ENCODE results near the gene FLII. TPM values are rescaled to one million over a fixed set of nuclear protein-coding genes. Genes with fewer than 3 reads are reported as not detected.

The FLII gene
- total RNA-seq, 1 donor from 2014 or later: 275 TPM

- intact Hi-C loops (cut with micrococcal nuclease): no loop called here
- H3K27ac Mint-ChIP-seq: no peak overlapping the region
Observed at GRCh38 chr17:18246880-18247612, 11.5 kb downstream of the FLII start.

GRCh38 chr17:18246109-18246725, 12.3 kb downstream of the FLII start:
- H3K27me3 Mint-ChIP-seq (ENCODE audit: insufficient read depth): no peaks in the 10 kb centered on the region
- H3K9me3 Mint-ChIP-seq: no peaks in the 10 kb centered on the region
- peaks cover 4% of the 10 kb centered on the region for H3K4me1 Mint-ChIP-seq (ENCODE audit: low read depth)
- no peak overlapping the region for H3K27ac Mint-ChIP-seq
- no peak overlapping the region for H3K4me3 Mint-ChIP-seq
- H3K36me3 Mint-ChIP-seq (ENCODE audit: low read depth): peaks cover 22% of the 10 kb centered on the region
- no peak for DNase-seq (ENCODE audit: low spot score)
- intact Hi-C loops (cut with micrococcal nuclease): no loop called here

More at GRCh38 chr17:18246880-18247612, 11.5 kb downstream of the FLII start:
- Mint-ChIP-seq H3K27me3 (ENCODE audit: insufficient read depth) (no peaks in the 10 kb centered on the region), H3K9me3 (no peaks in the 10 kb centered on the region), H3K36me3 (ENCODE audit: low read depth) (peaks cover 26% of the 10 kb centered on the region), H3K4me3 (no peak overlapping the region), H3K4me1 (ENCODE audit: low read depth) (peaks cover 4% of the 10 kb centered on the region)
- DNase-seq (ENCODE audit: low spot score): no peak

GRCh38 chr17:18245038-18245776, 13.3 kb downstream of the FLII start:
- no peak overlapping the region for H3K27ac Mint-ChIP-seq
- no peaks in the 10 kb centered on the region for H3K9me3 Mint-ChIP-seq
- no peak overlapping the region for H3K4me3 Mint-ChIP-seq
- no peak for DNase-seq (ENCODE audit: low spot score)
- intact Hi-C loops (cut with micrococcal nuclease): no loop called here
- H3K27me3 Mint-ChIP-seq (ENCODE audit: insufficient read depth): no peaks in the 10 kb centered on the region
- H3K4me1 Mint-ChIP-seq (ENCODE audit: low read depth): peaks cover 4% of the 10 kb centered on the region
- H3K36me3 Mint-ChIP-seq (ENCODE audit: low read depth): peaks cover 16% of the 10 kb centered on the region

GRCh38 chr17:18241229-18241871, 17.2 kb downstream of the FLII start:
- Mint-ChIP-seq H3K4me3 (no peak overlapping the region), H3K27me3 (ENCODE audit: insufficient read depth) (no peaks in the 10 kb centered on the region), H3K9me3 (no peaks in the 10 kb centered on the region), H3K4me1 (ENCODE audit: low read depth) (no peaks in the 10 kb centered on the region), H3K27ac (no peak overlapping the region), H3K36me3 (ENCODE audit: low read depth) (peaks cover 6% of the 10 kb centered on the region)
- DNase-seq (ENCODE audit: low spot score): no peak
- intact Hi-C loops (cut with micrococcal nuclease): no loop called here

- Mint-ChIP-seq H3K4me3 (no peak overlapping the region), H3K27me3 (ENCODE audit: insufficient read depth) (no peaks in the 10 kb centered on the region), H3K27ac (no peak overlapping the region), H3K36me3 (ENCODE audit: low read depth) (peaks cover 5% of the 10 kb centered on the region), H3K4me1 (ENCODE audit: low read depth) (no peaks in the 10 kb centered on the region), H3K9me3 (no peaks in the 10 kb centered on the region)
- intact Hi-C loops (cut with micrococcal nuclease): no loop called here
- no peak for DNase-seq (ENCODE audit: low spot score)
Observed at GRCh38 chr17:18240449-18240848, 18.1 kb downstream of the FLII start.

GRCh38 chr17:18238299-18238698, 20.2 kb downstream of the FLII start:
- no peak for DNase-seq (ENCODE audit: low spot score)
- intact Hi-C loops (cut with micrococcal nuclease): no loop called here
- Mint-ChIP-seq H3K27me3 (ENCODE audit: insufficient read depth) (no peaks in the 10 kb centered on the region), H3K36me3 (ENCODE audit: low read depth) (peaks cover 2% of the 10 kb centered on the region), H3K9me3 (no peaks in the 10 kb centered on the region), H3K4me1 (ENCODE audit: low read depth) (no peaks in the 10 kb centered on the region), H3K27ac (no peak overlapping the region), H3K4me3 (no peak overlapping the region)

GRCh38 chr17:18237461-18237860, 21.1 kb downstream of the FLII start:
- peaks cover 2% of the 10 kb centered on the region for H3K36me3 Mint-ChIP-seq (ENCODE audit: low read depth)
- H3K27ac Mint-ChIP-seq: no peak overlapping the region
- intact Hi-C loops (cut with micrococcal nuclease): no loop called here
- H3K4me3 Mint-ChIP-seq: no peak overlapping the region
- DNase-seq (ENCODE audit: low spot score): no peak
- H3K27me3 Mint-ChIP-seq (ENCODE audit: insufficient read depth): no peaks in the 10 kb centered on the region
- H3K4me1 Mint-ChIP-seq (ENCODE audit: low read depth): no peaks in the 10 kb centered on the region
- H3K9me3 Mint-ChIP-seq: no peaks in the 10 kb centered on the region

GRCh38 chr17:18236494-18236893, 22.0 kb downstream of the FLII start:
- Mint-ChIP-seq H3K4me1 (ENCODE audit: low read depth) (no peaks in the 10 kb centered on the region), H3K9me3 (no peaks in the 10 kb centered on the region), H3K27me3 (ENCODE audit: insufficient read depth) (no peaks in the 10 kb centered on the region), H3K27ac (no peak overlapping the region), H3K36me3 (ENCODE audit: low read depth) (peaks cover 2% of the 10 kb centered on the region), H3K4me3 (no peak overlapping the region)
- intact Hi-C loops (cut with micrococcal nuclease): no loop called here
- no peak for DNase-seq (ENCODE audit: low spot score)

- no peak for DNase-seq (ENCODE audit: low spot score)
- no peaks in the 10 kb centered on the region for H3K27me3 Mint-ChIP-seq (ENCODE audit: insufficient read depth)
- no peaks in the 10 kb centered on the region for H3K9me3 Mint-ChIP-seq
- no peak overlapping the region for H3K4me3 Mint-ChIP-seq
- H3K4me1 Mint-ChIP-seq (ENCODE audit: low read depth): no peaks in the 10 kb centered on the region
- H3K36me3 Mint-ChIP-seq (ENCODE audit: low read depth): peaks cover 2% of the 10 kb centered on the region
- intact Hi-C loops (cut with micrococcal nuclease): no loop called here
- peak overlapping the region; percentile 1 for H3K27ac Mint-ChIP-seq
Observed at GRCh38 chr17:18235743-18236256, 22.7 kb downstream of the FLII start.

GRCh38 chr17:18234853-18235380, 23.6 kb downstream of the FLII start:
- Mint-ChIP-seq H3K36me3 (ENCODE audit: low read depth) (peaks cover 2% of the 10 kb centered on the region), H3K4me3 (no peak overlapping the region), H3K4me1 (ENCODE audit: low read depth) (no peaks in the 10 kb centered on the region), H3K9me3 (no peaks in the 10 kb centered on the region), H3K27ac (no peak overlapping the region), H3K27me3 (ENCODE audit: insufficient read depth) (no peaks in the 10 kb centered on the region)
- DNase-seq (ENCODE audit: low spot score): no peak
- intact Hi-C loops (cut with micrococcal nuclease): no loop called here

GRCh38 chr17:18233803-18234518, 24.6 kb downstream of the FLII start:
- Mint-ChIP-seq H3K4me3 (no peak overlapping the region), H3K27ac (no peak overlapping the region), H3K36me3 (ENCODE audit: low read depth) (peaks cover 2% of the 10 kb centered on the region), H3K4me1 (ENCODE audit: low read depth) (no peaks in the 10 kb centered on the region), H3K9me3 (no peaks in the 10 kb centered on the region), H3K27me3 (ENCODE audit: insufficient read depth) (no peaks in the 10 kb centered on the region)
- no peak for DNase-seq (ENCODE audit: low spot score)
- intact Hi-C loops (cut with micrococcal nuclease): no loop called here

GRCh38 chr17:18231164-18231563, 27.4 kb downstream of the FLII start:
- no peak for DNase-seq (ENCODE audit: low spot score)
- peaks cover 2% of the 10 kb centered on the region for H3K27me3 Mint-ChIP-seq (ENCODE audit: insufficient read depth)
- H3K4me1 Mint-ChIP-seq (ENCODE audit: low read depth): peaks cover 16% of the 10 kb centered on the region
- intact Hi-C loops (cut with micrococcal nuclease): no loop called here
- H3K27ac Mint-ChIP-seq: no peak overlapping the region
- H3K9me3 Mint-ChIP-seq: no peaks in the 10 kb centered on the region
- H3K36me3 Mint-ChIP-seq (ENCODE audit: low read depth): no peaks in the 10 kb centered on the region
- H3K4me3 Mint-ChIP-seq: no peak overlapping the region

Measured in activated T-helper 1 cell treated with anti-CD3 and anti-CD28 coated beads, Interleukin-12 subunit alpha, Interleukin-12 subunit beta, Interleukin-2, Interleukin-4 antibody, amounts not matched to agents 30 ng/mL and 10 ng/mL and 1 ng/mL, durations not matched to agents 14 hours and 24 hours and 36 hours (primary cell).